Globus pallidus (tissue), 1 donor: ENCODE data around the gene MYO1F.
"Not testable (repeated sequence)": the region's sequence is repeated elsewhere in the genome, so short reads cannot be mapped to it uniquely, and the experiment has no call there.

Experiments
- DNase-seq: peaks from one replicate; pipeline ENCODE4 v3.0.0-alpha.2; 2015; ENCODE audit warnings: low spot score

Gene MYO1F

DNA sequence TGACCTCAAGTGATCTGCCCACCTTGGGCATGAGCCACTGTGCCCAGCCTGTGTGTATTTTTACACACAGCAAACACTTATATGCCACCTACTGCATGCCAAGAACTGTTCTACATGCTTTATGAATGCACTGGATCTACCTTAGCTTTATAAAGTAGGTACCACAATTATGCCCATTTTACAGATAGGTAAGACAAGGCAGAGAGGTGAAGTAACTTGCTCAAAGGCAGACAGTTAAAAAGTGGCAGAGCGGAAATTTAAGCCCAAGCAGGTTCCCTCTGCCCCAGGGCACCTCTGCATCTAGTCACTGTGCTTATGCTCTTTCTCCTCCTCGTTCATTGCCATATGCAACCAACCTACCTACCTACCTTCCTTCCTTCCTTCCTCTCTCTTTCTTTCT lies 22.8 kb upstream of the MYO1F start:
- no peak for DNase-seq

DNA sequence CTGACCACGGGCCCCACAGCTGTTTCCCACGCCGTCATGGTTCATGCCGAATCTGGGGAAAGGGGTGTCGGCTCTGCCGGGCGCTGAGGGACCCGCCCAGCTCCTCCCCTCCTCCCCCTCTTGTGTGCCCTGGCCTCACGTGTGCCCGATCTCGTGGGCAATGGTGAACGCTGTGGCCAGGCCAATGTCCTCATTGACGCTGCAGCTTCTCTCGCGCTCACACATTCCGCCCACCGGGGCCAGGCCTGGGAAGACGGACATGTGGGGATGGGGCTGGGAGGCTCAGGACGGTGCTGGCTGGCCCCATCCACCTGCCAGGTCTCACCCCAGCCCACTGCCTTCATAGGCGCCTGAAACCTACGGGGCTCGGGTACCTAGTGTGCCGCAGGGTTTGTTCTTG lies 18.9 kb upstream of the MYO1F start:
- no peak for DNase-seq

DNA sequence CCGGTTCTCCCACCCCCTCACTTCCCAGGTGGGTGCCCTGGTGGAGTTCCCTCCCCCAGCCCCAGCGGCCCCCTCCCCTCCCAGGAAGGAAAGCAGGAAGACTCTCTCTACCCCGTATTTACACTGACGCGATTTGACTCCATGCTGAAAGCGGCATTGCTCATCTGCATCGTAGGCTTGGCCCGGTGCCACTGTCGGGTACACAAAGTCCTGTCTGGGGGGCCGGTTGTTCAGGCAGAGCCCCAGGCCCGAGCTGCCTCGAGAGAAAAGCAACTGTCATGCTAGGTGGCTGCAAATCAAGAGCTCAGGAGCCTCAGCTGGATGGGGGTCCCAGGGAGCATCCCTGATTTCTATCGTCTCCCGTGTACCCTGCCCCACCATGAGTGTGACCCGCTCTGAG lies 18.4 kb upstream of the MYO1F start:
- no peak for DNase-seq

DNA sequence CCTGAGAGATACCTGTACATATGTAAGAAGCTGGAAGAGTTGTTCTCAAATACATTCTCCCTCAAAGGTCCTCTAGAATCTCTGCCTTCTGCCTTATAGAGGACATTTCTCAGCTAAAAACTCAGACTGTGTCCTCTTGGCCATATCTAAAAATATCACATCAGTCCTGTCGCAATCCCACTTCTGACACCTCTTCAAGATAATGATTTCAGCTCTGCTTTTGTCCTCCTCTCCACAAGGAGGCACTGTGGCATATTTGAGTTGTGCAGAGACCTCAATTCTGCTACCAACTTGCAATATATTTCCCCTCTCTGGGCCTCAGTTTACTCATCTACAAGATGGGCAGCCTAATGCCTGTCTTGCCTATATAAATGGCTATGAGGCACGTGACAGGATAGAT lies 16.7 kb upstream of the MYO1F start:
- no peak for DNase-seq

DNA sequence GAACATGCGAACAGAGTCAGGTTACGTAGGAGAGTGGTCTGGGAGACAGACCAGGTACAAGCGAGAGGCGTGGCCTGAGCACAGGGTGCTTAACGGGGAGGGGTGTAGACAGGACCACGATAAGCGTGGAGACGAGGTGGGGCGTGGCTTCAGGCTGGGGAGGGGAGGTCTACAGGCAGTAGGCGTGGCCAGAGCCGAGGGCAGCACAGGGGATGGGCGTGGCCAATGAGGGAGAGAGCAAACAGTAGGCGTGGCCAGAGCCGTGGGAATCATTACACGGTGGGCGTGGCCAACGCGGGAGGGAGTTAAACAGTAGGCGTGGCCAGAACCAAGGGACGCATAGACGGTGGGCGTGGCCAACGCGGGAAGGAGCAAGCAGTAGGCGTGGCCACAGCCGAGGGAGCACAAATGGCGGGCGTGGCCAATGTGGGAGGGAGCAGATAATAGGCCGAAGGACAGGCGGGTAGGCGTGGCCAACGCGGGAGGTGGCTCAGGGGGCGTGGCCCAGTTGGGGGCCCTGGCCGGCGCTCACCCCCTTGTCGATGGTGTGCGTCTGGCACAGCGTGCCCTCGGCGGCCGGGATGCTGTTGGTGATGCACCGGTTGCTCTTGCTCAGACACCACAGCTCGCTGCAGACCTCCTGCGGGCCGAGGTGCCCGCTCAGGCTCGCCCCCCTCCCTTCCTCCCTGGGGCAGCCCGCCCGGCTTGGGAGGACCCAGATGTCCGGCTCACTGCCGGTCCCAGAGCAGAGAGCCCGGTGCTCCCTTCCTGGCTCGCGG lies 15.2 kb upstream of the MYO1F start:
- DNase-seq: peak; percentile 70

DNA sequence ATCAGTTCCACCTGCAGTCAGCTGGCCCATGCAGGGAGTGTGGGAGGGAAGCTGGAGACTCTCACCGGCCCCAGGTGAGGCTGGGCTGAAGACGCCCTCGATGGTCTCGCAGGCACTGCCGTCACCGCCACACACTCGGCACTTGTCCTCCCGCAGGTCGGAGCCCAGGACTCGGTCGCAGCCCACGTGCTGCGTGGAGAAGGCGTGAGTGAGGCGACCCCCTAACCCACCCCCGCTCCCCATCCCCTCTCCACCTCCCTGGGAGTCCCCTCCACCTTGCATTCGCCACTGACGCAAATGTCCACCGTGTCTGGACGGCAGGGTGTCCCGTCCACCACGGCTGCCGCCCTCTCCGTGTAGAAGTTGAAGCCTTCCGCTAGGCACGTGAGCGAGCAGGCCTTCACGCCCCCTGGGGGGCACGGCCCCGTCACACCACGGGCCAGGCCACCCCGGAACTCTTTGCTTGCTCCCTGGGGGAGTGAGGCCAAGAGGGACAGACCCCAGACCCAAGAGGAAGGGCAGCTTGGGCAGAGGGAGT lies 12.0 kb upstream of the MYO1F start:
- DNase-seq: no peak

DNA sequence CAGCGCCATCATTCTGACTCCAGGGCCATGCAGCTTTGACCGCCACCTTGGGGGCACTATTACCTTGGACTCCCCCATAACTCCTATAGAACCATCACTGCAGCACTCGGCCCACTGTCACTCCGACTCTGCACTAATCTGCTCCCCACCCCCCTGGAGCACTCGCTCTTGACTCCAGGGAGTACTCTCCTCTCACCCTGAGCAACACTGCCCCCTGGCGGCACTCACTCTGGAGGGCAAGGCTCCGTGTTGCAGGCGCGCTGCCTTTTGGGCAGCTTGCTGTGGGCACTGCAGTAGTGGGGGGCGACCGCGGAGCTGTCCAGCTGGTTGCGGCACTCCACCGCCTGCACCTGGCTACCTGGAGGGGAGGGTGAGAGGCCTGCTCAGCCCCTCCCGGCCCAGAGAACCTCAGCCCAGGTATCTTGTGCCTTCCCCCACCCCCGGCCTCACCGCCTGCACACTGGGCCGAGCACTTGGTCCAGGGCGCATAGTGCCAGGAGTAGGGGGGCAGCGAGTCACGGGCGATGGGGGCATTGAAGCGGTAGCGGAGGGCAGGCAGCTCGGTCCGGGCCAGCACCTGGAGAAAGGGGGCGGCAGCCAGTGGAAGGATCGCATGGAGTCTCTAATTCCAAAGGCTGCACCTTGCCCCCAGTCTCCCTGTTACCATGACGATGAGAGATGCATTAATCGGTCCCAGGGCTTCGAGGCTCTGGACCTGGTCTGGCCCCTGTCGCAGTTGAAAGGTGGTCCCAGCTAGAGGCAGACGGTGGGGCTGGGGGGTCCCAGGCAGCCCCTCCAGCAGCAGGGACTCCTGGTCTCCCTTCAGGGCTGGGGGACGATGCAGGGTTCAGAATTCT lies 8.9 kb upstream of the MYO1F start:
- no peak for DNase-seq

DNA sequence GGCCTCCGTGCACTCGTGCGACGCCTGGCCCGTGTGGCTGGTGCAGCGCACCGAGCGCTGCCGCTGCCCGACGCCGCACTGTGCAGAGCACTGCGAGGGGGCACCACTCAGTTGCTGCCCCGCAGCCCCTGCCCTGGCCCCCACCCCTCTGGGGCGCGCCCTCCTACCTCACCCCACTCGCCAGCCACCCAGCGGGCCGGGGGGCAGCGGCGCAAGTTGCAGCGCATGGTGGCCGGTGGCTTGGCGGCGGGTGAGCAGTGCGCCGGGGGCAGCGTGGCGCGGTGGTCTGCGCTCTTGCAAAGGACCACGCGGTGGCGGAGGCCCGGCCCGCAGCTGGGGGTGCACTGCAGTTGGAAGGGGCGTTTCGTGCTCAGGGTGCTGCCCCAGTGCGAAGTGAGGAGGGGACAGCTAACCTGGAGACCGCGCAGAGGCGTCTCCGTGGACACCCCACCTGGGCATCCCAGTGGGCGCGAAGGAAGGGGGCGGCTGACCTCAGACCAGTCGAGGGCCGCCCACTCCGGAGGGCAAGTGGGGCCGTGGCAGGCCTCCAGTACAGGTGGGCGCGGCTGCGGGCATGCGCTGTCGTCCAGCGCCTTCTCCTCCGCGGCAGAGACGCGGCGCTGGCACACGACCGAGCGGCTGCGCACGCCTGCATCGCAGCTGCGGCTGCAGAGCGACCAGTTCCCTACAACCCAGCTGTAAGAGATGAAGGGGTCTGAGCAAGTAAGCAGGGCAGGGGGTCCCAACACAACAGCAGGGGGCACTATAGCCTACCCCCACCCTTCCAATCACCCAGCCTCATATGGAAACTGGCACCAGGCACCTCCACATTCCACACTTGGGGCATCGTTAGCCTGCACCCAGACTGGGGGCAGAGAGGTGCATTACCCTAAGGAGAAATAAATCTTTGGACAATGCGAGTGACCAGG lies 8.0 kb upstream of the MYO1F start:
- DNase-seq: no peak

DNA sequence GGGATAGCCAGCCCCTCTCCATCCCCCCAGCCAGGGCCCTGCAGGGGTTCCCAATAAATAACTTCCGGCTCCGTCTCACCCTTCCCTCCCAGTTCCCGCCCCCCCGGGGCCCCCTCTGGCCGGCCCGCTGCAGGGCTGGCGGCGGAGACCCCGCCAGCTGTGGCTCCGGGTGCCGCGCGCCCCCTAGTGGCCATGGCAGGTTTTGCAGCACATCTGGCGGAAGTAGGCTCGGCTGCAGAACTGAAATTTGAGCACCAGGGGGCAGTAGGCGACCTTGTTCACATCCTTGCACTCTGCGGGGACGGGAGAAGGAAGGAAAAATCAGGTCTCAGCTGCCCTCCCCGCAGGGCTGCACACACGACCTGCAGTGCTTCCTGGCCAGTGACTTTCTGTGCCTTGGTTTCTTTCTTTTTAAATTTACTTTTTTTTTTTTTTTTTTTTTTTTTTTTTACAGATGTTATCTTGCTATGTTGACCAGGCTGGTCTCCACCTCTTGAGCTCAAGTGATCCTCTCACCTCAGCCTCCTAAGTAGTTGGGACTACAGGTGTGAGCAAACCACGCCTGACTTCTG lies 3.6 kb upstream of the MYO1F start:
- peak; percentile 55 for DNase-seq

DNA sequence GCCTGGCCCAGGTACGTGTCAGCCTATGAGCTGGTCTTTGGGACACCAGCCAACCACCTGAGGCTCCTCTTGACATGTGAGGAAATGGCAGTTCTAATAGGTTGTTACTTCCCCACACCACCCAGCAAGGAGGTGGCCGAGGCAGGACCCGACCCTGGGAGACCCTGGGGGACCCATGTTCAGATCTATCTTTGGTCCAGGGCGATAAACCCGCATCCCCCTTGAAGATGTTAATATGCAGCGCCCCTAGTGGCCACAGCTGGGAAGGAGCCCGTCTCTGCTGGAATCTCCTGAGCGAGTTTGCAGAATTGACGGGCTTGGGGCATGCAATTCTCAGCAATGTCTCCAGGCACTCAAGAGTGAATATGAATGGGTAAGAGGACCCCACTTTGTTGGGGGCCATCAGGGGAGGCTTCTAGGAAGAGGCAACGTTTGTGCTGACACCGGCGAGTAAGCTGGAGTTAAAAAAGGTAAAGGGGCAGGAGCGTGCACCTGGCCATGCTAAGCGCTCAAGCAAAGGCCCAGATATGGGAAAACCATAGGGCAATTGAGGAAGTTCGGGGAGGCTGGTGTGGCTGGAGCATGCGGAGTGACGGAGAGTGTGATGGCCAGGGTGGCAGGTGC lies 1.5 kb upstream of the MYO1F start:
- peak; percentile 47 for DNase-seq

DNA sequence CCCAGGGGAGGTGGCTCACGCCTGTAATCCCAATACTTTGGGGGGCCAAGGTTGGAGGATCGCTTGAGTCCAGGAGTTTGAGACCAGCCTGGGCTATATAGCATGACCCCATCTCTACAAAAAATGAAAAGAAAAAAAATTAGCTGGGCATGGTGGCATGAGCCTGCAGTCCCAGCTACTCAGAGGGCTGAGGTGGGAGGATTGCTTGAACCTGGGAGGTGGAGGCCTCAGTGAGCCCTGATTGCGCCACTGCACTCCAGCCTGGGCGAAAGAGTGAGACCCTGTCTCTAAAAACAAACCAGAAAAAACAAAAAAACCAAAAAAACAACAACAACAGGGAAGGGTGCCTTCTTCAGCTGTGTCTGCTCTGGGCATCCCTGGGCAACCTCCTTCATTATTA lies 499 bp upstream of the MYO1F start:
- no peak for DNase-seq

DNA sequence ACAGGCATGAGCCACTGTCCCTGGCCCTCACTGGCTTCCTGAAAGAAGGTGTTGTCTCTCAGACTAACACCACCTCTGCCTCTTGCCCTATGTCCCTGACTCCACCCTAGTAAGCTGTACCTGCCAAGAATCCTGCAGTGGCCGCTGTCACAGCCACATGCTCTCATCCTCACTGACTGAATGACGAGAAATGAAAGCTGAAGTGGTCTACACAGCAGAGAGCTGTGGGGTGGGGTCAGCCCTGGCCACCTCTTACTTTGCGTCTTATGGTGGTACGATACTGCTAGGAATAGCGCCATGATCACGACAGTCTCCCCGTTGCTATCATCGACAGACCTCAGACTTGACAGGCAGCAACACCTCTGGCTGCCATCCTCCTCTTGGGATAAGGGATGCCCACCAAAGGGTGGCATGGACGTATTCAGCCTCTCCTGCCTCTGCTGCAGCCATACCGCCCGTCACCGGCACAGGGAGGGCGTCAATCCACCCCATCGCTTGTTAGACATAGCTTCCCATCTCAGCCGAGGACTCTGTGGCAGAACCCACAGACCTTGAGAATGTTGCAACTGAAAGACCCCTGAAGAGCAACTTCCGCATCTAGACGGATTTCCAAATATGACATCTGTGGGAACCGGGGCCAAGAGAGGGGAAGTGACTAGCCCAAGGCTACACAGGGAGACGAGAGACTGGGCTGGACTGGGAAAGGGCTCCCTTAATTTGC lies 809 bp downstream of the MYO1F start:
- DNase-seq: no peak

DNA sequence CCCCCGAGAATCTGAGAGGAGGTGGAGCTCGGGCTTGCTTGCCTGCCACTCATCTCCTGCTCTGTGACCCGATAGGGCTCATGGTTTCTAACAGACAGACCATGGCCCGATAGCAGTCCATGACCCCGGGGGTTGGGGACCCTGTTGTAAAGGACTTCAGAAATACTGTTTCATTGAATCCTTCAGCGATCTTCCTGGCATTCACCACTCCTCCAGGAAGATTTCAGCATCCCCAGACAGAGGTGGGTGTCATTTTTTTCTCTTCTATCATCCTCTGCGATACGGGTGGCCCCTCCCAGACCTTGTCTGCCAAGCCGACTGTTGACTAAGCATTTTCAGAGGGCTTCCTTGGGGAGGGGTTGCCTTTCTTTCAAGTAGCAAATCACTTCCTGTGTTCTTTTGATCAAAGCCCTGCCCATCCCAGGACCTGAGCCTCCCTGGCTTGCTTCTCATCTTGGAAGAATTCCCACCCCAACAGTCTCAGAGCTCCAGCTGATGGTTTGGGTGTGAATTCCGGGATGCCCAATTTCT lies 1.7 kb downstream of the MYO1F start:
- DNase-seq: no peak

DNA sequence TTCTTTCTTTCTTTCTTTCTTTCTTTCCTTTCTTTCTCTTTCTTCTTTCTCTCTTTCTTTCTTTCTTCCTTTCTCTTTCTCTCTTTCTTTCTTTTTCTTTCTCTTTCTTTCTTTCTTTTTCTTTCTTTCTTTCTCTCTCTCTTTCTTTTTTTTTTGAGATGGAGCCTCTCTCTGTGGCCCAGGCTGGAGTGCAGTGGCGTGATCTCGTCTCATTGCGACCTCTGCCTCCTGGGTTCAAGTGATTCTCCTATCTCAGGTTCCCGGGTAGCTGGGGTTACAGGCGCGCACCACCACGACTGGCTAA lies 2.7 kb downstream of the MYO1F start:
- not testable (repeated sequence) for DNase-seq

DNA sequence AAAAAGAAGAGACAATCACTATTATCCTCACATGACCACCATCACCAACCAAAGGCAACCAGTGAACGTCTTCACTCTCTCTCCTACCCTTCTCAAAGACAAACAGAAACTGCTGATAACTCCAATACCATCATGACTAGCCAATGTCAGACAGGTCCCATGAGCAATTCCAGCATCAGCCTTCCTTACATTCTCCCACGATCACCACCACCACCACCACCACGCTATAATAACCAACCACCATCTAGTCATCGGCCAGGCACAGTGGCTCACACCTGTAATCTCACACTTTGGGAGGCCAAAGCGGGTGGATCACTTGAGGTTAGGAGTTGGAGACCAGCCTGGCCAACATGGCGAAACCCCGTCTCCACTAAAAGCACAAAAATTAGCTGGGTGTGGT lies 3.9 kb downstream of the MYO1F start:
- no peak for DNase-seq

DNA sequence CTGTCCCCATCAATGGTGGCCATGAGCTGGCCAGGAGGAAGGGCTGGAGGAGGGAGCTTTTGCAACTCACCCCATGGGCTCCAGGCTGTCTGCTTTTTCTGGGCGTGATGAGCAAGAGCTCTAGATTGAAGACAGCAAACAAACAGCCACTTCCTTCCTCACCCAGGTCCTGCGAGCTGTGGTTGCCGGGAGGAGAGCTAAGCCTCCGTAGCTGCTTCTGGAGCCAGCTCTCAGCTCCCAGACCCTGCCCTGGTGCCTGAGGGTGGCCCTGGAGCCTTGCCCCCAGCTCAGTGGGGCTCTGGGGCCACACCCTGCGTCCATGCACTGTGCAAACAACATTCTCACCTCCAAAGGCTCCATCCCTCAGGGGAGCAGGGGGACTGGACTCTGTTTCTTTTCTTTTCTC lies 6.2 kb downstream of the MYO1F start:
- DNase-seq: peak; percentile 45

DNA sequence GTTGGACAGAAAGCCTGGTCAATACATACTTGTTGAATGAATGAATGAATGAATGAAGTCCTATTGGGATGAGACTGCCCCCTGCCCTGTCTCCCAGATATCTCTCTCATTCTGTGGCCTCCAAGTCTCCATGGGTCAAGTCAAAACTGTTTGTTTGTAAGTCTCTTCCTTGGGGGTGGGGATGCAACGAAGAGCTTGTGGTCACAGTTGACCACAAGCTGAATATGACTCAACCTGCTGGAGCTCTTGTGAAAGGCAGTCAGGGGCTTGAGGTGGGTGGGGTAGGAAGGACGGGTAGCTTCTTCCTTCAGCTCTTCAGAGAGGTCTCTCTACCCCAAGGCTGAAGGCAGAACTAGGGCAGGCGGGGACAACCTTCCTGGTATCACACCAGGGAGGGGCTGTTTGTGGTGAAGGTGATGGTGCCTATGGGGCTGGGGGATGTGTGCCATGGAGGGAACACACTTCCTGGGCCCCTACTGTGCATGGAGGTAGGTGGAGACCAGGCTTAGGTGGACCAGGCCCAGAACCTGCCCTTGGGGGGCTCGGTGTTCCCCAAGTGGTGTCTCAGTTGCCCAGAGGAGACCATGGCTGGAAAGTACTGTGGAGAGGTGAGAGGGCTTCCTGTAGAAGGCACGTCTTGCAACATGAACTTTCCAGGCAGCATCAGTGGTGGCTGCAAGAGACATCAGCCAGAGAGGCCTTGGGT lies 8.0 kb downstream of the MYO1F start:
- DNase-seq: peak; percentile 40

DNA sequence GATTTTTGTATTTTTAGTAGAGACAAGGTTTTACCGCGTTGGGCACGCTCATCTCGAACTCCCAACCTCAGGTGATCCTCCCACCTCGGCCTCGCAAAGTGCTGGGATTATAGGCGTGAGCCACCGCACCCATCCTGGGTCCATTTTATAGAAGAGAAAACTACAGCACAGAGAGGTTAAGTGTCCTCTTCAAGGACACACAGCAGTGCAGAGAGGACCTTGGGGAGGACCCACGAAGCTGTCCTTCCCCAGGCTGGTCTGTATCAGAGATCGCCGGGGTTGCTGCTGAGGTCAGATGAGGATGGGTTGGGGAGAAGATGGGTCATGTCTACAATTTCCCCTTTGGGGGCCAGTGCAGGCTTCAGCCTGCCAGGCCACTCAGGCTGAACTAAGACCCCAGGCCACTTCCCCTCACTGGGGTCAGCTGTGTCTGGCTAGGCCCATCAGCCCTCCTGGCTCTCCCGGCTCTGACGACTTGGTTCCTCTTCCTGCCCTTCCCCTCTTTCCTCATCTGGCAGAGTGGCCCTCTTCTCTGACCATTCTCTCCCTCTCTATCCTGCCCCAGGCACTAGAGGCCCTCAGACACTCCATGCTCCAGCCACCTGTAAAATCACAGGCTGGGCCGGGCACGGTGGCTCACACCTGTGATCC lies 9.6 kb downstream of the MYO1F start:
- DNase-seq: peak; percentile 40

DNA sequence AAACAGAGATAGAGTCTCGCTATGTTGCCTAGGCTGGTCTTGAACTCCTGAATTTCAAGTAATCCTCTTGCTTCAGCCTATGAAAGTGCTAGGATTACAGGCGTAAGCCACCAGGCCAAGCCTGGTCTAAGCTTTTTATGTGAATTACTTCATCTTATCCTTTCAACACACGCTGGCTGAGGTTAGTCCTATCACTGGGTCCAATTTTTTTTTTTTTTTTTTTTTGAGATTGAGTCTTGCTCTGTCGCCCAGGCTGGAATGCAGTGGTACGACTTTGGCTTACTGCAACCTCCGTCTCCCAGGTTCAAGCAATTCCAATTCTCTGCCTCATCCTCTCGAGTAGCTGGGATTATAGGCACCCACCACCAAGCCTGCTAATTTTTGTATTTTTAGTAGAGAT lies 10.4 kb downstream of the MYO1F start:
- DNase-seq: no peak
